Peyer's patch (tissue), 4 donors: ENCODE measurements around the gene TCF12. TPM values are rescaled to one million over a fixed set of nuclear protein-coding genes. Genes with fewer than 3 reads are reported as not detected.

Experiments
- DNase-seq, 3 donors: peaks; one replicate each; pipeline ENCODE4 v3.0.0-alpha.2; 2017 to 2019
- H3K27ac ChIP-seq, 4 donors: fragments of 200-600 bp; sonication (generic); one replicate each; pipeline ENCODE4 v1.5.1; 2016 to 2019
- H3K27me3 ChIP-seq, 2 donors: fragments of 200-600 bp; sonication (generic); one replicate each; pipeline ENCODE4 v1.5.1; 2019
- H3K36me3 ChIP-seq, 3 donors: fragments of 200-600 bp; sonication (generic); one replicate each; pipeline ENCODE4 v1.5.1; 2016 to 2019
- H3K4me1 ChIP-seq, 4 donors: fragments of 200-600 bp; sonication (generic); one replicate each; pipeline ENCODE4 v1.5.1; 2016 to 2019
- H3K4me3 ChIP-seq, 4 donors: fragments of 200-600 bp; sonication (generic); 1 replicate in 3 of 4; 2 replicates in 1 of 4; pipeline ENCODE4 v1.5.1; 2016 to 2019; ENCODE audit warnings: mild to moderate bottlenecking in 1 of 4
- H3K9me3 ChIP-seq, 4 donors: fragments of 200-600 bp; sonication (generic); one replicate each; pipeline ENCODE4 v1.5.1; 2016 to 2019; ENCODE audit warnings: mild to moderate bottlenecking in 1 of 4
- POLR2A ChIP-seq, 2 donors: fragments of 450-650 bp; IDR thresholded peaks; one replicate each; pipeline ENCODE4 v1.5.1; 2017; ENCODE audit warnings: antibody characterized with exemption in 2 of 2, mild to moderate bottlenecking in 2 of 2, moderate library complexity in 2 of 2
- total RNA-seq, 4 donors: library from RNA; depleted of rRNA; stranded (reverse); fragments of >200 nt; gene quantifications; one replicate each; pipeline ENCODE4 v1.1.0, GENCODE V29; 2016
- TF ChIP-seq, protein P1 (sequence below), 6 experiments: fragments of 450-650 bp in 4 of 6; fragments of 200-600 bp in 2 of 6; sonication (generic) in 1 of 6; IDR thresholded peaks; one replicate each; pipeline ENCODE4 v1.5.1; 2017 to 2019; ENCODE audit warnings: antibody characterized with exemption in 6 of 6, mild to moderate bottlenecking in 3 of 6, moderate library complexity in 1 of 6

The TCF12 gene
- total RNA-seq, 4 donors from 2014 or later: 98.4 to 815 (median 215) TPM

- no peak for DNase-seq
- TF ChIP-seq, protein P1, sequence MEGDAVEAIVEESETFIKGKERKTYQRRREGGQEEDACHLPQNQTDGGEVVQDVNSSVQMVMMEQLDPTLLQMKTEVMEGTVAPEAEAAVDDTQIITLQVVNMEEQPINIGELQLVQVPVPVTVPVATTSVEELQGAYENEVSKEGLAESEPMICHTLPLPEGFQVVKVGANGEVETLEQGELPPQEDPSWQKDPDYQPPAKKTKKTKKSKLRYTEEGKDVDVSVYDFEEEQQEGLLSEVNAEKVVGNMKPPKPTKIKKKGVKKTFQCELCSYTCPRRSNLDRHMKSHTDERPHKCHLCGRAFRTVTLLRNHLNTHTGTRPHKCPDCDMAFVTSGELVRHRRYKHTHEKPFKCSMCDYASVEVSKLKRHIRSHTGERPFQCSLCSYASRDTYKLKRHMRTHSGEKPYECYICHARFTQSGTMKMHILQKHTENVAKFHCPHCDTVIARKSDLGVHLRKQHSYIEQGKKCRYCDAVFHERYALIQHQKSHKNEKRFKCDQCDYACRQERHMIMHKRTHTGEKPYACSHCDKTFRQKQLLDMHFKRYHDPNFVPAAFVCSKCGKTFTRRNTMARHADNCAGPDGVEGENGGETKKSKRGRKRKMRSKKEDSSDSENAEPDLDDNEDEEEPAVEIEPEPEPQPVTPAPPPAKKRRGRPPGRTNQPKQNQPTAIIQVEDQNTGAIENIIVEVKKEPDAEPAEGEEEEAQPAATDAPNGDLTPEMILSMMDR (IDR thresholded peaks at IDR 0.05): no peak
- no peak for TF ChIP-seq POLR2A (IDR thresholded peaks at IDR 0.05)
- H3K36me3 ChIP-seq: no peaks in the 10 kb centered on the region
- no peak overlapping the region for H3K27ac ChIP-seq
- no peak overlapping the region for H3K4me3 ChIP-seq
- no peaks in the 10 kb centered on the region for H3K9me3 ChIP-seq
- no peaks in the 10 kb centered on the region for H3K27me3 ChIP-seq
- H3K4me1 ChIP-seq: peaks cover 0 to under 1% (median 0%) of the 10 kb centered on the region in 4 donors
Observed at GRCh38 chr15:57086857-57087427, 168.5 kb downstream of the TCF12 start.

DNA sequence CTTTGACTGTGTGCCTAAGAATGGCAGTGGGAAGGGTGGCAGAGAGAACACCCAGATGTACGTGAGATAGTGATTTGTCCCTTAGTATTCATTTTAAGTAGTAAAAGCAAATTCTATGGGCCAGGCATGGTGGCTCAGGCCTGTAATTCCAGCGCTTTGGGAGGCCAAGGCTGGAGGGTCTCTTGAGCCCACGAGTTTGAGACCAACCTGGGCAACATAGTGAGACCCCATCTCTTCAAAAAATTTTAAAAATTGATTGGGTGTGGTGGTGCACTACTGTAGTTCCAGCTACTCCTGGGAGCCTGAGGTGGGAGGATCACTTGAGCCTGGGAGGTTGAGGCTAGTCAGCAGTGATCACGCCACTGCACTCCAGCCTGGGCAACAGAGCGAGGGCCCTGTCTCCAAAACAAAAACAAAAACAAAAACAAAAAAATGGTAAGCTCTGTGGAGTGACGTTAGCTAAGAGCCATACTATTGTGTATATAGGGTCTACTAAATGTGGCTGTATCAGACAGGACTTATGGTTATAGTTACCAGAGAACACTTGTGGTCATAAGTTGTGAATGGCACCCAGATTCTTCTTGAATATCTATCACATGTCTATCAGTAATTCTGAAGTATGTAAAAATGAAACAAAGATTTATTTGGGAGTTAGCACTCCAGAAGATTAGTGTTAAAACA is 171.5 kb downstream of the TCF12 start:
- Histone ChIP-seq H3K4me3 (no peak overlapping the region), H3K27ac (no peak overlapping the region), H3K4me1 (no peaks in the 10 kb centered on the region), H3K27me3 (no peaks in the 10 kb centered on the region), H3K9me3 (no peaks in the 10 kb centered on the region), H3K36me3 (peaks cover 0 to 15% (median 0%) of the 10 kb centered on the region in 3 donors)
- TF ChIP-seq POLR2A (IDR thresholded peaks at IDR 0.05): no peak
- TF ChIP-seq, protein P1 (IDR thresholded peaks at IDR 0.05): no peak
- no peak for DNase-seq

GRCh38 chr15:57090496-57090859 is 172.0 kb downstream of the TCF12 start:
- H3K36me3 ChIP-seq: peaks cover 0 to 15% (median 0%) of the 10 kb centered on the region in 3 donors
- no peaks in the 10 kb centered on the region for H3K4me1 ChIP-seq
- H3K4me3 ChIP-seq: no peak overlapping the region
- H3K27ac ChIP-seq: no peak overlapping the region
- DNase-seq: no peak
- no peaks in the 10 kb centered on the region for H3K9me3 ChIP-seq
- no peaks in the 10 kb centered on the region for H3K27me3 ChIP-seq
- no peak for TF ChIP-seq POLR2A (IDR thresholded peaks at IDR 0.05)
- TF ChIP-seq, protein P1 (IDR thresholded peaks at IDR 0.05): no peak

- H3K27ac ChIP-seq: no peak overlapping the region
- DNase-seq: no peak
- peaks cover 0 to 15% (median 0%) of the 10 kb centered on the region in 3 donors for H3K36me3 ChIP-seq
- TF ChIP-seq POLR2A (IDR thresholded peaks at IDR 0.05): no peak
- TF ChIP-seq, protein P1 (IDR thresholded peaks at IDR 0.05): no peak
- no peak overlapping the region for H3K4me3 ChIP-seq
- no peaks in the 10 kb centered on the region for H3K9me3 ChIP-seq
- no peaks in the 10 kb centered on the region for H3K4me1 ChIP-seq
- no peaks in the 10 kb centered on the region for H3K27me3 ChIP-seq
Observed at GRCh38 chr15:57091636-57092035, 173.2 kb downstream of the TCF12 start.

- no peak overlapping the region for H3K4me3 ChIP-seq
- H3K27me3 ChIP-seq: no peaks in the 10 kb centered on the region
- no peaks in the 10 kb centered on the region for H3K4me1 ChIP-seq
- peaks cover 0 to 15% (median 0%) of the 10 kb centered on the region in 3 donors for H3K36me3 ChIP-seq
- DNase-seq: no peak
- TF ChIP-seq, protein P1 (IDR thresholded peaks at IDR 0.05): no peak
- no peak for TF ChIP-seq POLR2A (IDR thresholded peaks at IDR 0.05)
- no peaks in the 10 kb centered on the region for H3K9me3 ChIP-seq
- no peak overlapping the region for H3K27ac ChIP-seq
Observed at GRCh38 chr15:57092252-57092651, 173.8 kb downstream of the TCF12 start.
